Esophagus muscularis mucosa (tissue), 4 donors: ENCODE results near the gene ZBTB4. TPM values are rescaled to one million over a fixed set of nuclear protein-coding genes. Genes with fewer than 3 reads are reported as not detected.

Experiments used
- DNase-seq: peaks from one replicate; pipeline ENCODE4 v3.0.0-alpha.2; 2017; ENCODE audit errors: extremely low spot score
- H3K27ac ChIP-seq, 4 donors: fragments of 200-600 bp; sonication (generic); replicated peaks in 1 of 4; 1 replicate in 3 of 4; 2 replicates in 1 of 4; pipeline ENCODE4 v1.5.1; 2016 to 2019; ENCODE audit warnings: mild to moderate bottlenecking in 1 of 4
- H3K27me3 ChIP-seq, 4 donors: fragments of 200-600 bp; sonication (generic); one replicate each; pipeline versions ENCODE4 v1.5.1 to v1.6.0; 2016 to 2019
- H3K36me3 ChIP-seq, 4 donors: fragments of 200-600 bp; sonication (generic); one replicate each; pipeline ENCODE4 v1.5.1; 2016 to 2019
- H3K4me1 ChIP-seq, 4 donors: fragments of 200-600 bp; sonication (generic); one replicate each; pipeline ENCODE4 v1.5.1; 2016 to 2019
- H3K4me3 ChIP-seq, 4 donors: fragments of 200-600 bp; sonication (generic); 1 replicate in 2 of 4; 2 replicates in 2 of 4; pipeline ENCODE4 v1.5.1; 2016 to 2019; ENCODE audit warnings: mild to moderate bottlenecking in 4 of 4, moderate library complexity in 1 of 4
- H3K9me3 ChIP-seq, 4 donors: fragments of 200-600 bp; sonication (generic); 1 replicate in 3 of 4; 2 replicates in 1 of 4; pipeline ENCODE4 v1.5.1; 2016 to 2019
- CTCF ChIP-seq, 3 experiments: fragments of 200-600 bp in 2 of 3; fragments of 450-650 bp in 1 of 3; sonication (generic) in 2 of 3; IDR thresholded peaks; one replicate each; pipeline ENCODE4 v1.5.1; 2017 to 2019; ENCODE audit warnings: antibody characterized with exemption in 3 of 3, mild to moderate bottlenecking in 2 of 3, moderate library complexity in 1 of 3
- EP300 ChIP-seq: sonication (generic); formaldehyde crosslinking; IDR thresholded peaks from one replicate; pipeline ENCODE4 v1.6.1; 2017; ENCODE audit warnings: antibody characterized with exemption
- POLR2A ChIP-seq: fragments of 450-650 bp; IDR thresholded peaks from one replicate; pipeline ENCODE4 v1.6.1; 2017; ENCODE audit warnings: antibody characterized with exemption, moderate library complexity, mild to moderate bottlenecking, low read depth
- POLR2AphosphoS5 ChIP-seq, 2 donors: sonication (generic); formaldehyde crosslinking; IDR thresholded peaks; one replicate each; pipeline ENCODE4 v1.6.1; 2017; ENCODE audit warnings: antibody characterized with exemption in 2 of 2
- WGBS: methylation state at CpG from one replicate; pipeline ENCODE4 v1.1.5; 2018; 5-methylcytosine and 5-hydroxymethylcytosine counted together
- intact Hi-C: fragments of 100-400 bp; cut with DNase I; formaldehyde crosslinking; loops from one replicate; pipeline ENCODE4 v1.15.1; 2023
- total RNA-seq, 4 donors: library from RNA; depleted of rRNA; stranded (reverse); fragments of >200 nt; gene quantifications; one replicate each; pipeline versions ENCODE4 v1.1.0 to v1.2.1, GENCODE V29; 2016

Gene ZBTB4
- total RNA-seq, 4 donors from 2014 or later, result 57.5 to 113 (median 87.7) TPM

GRCh38 chr17:7410634-7411426, 68.6 kb downstream of the ZBTB4 start:
- Histone ChIP-seq H3K36me3 (peaks cover 0 to 52% (median 25%) of the 10 kb centered on the region in 4 donors), H3K9me3 (no peaks in the 10 kb centered on the region), H3K4me1 (peaks cover 2 to 24% (median 11%) of the 10 kb centered on the region in 4 donors), H3K27me3 (no peaks in the 10 kb centered on the region), H3K27ac (no peak overlapping the region), H3K4me3 (no peak overlapping the region)
- DNase-seq, result no peak
- intact Hi-C loops, result no loop called here
- WGBS, result 90% methylated on average over 25 of the region's 25 CpGs
- no peak for TF ChIP-seq POLR2AphosphoS5 (IDR thresholded peaks at IDR 0.05)
- no peak for TF ChIP-seq POLR2A
- no peak for TF ChIP-seq CTCF (IDR thresholded peaks at IDR 0.05)
- TF ChIP-seq EP300, result no peak

GRCh38 chr17:7409716-7410115, 69.7 kb downstream of the ZBTB4 start:
- 90% methylated on average over 6 of the region's 6 CpGs for WGBS
- TF ChIP-seq POLR2A, result no peak
- no peak for TF ChIP-seq POLR2AphosphoS5 (IDR thresholded peaks at IDR 0.05)
- TF ChIP-seq CTCF (IDR thresholded peaks at IDR 0.05), result no peak
- TF ChIP-seq EP300, result no peak
- Histone ChIP-seq H3K4me1 (peaks cover 4 to 34% (median 21%) of the 10 kb centered on the region in 4 donors), H3K36me3 (peaks cover 0 to 41% (median 19%) of the 10 kb centered on the region in 4 donors), H3K4me3 (no peak overlapping the region), H3K9me3 (no peaks in the 10 kb centered on the region), H3K27ac (no peak overlapping the region), H3K27me3 (no peaks in the 10 kb centered on the region)
- intact Hi-C loops, result no loop called here
- no peak for DNase-seq

Other genes starting within 250 kb of the ZBTB4 start
- gene DVL2, start 245.1 kb downstream of the ZBTB4 start, total RNA-seq, result 10 to 100 TPM; 34.5 to 55.5 (median 43.7) TPM
- 10 to 100 TPM; 21.6 to 38.1 (median 24.8) TPM for gene PHF23, start 240.2 kb downstream of the ZBTB4 start, total RNA-seq
- gene GABARAP, start 237.2 kb downstream of the ZBTB4 start, total RNA-seq, result 100 to 1,000 TPM; 360 to 524 (median 408) TPM
- gene CTDNEP1, start 227.9 kb downstream of the ZBTB4 start, total RNA-seq, result 10 to 100 TPM; 41.5 to 66.5 (median 46.6) TPM
- 10 to 100 TPM; 24.9 to 33.3 (median 27.8) TPM for gene ELP5, start 227.4 kb downstream of the ZBTB4 start, total RNA-seq
- 1 to 10 TPM; 1.7 to 3.4 (median 2.1) TPM for gene CLDN7, start 217.2 kb downstream of the ZBTB4 start, total RNA-seq
- 100 to 1,000 TPM; 144 to 197 (median 157) TPM for gene SLC2A4, start 197.9 kb downstream of the ZBTB4 start, total RNA-seq
- gene YBX2, start 185.0 kb downstream of the ZBTB4 start, total RNA-seq, result 1 to 10 TPM; 3.6 to 8.7 (median 4.4) TPM
- 100 to 1,000 TPM; 145 to 214 (median 204) TPM for gene EIF5A, start 172.0 kb downstream of the ZBTB4 start, total RNA-seq
- 100 to 1,000 TPM in 1 of 4 donors, 10 to 100 TPM in 3; 89.6 to 112 (median 90.2) TPM for gene GPS2, start 164.3 kb downstream of the ZBTB4 start, total RNA-seq
- 10 to 100 TPM; 13.9 to 27.0 (median 20.6) TPM for gene NEURL4, start 150.3 kb downstream of the ZBTB4 start, total RNA-seq
- 10 to 100 TPM in 1 of 4 donors, 1 to 10 TPM in 3; 2.1 to 11.4 (median 4.6) TPM for gene ACAP1, start 143.1 kb downstream of the ZBTB4 start, total RNA-seq
- gene KCTD11, start 127.5 kb downstream of the ZBTB4 start, total RNA-seq, result 10 to 100 TPM in 2 of 4 donors, 1 to 10 TPM in 2; 9.1 to 18.2 (median 13.3) TPM
- under 1 TPM in 1 of 4 donors, not detected in 3; 0.42 TPM for gene TMEM95, start 124.5 kb downstream of the ZBTB4 start, total RNA-seq
- gene TNK1, start 98.5 kb downstream of the ZBTB4 start, total RNA-seq, result 1 to 10 TPM; 2.9 to 7.5 (median 5.6) TPM
- gene PLSCR3, start 85.1 kb downstream of the ZBTB4 start, total RNA-seq, result 10 to 100 TPM; 17.7 to 39.9 (median 24.3) TPM
- gene TMEM256, start 75.5 kb downstream of the ZBTB4 start, total RNA-seq, result 100 to 1,000 TPM in 1 of 4 donors, 10 to 100 TPM in 3; 59.6 to 121 (median 74.7) TPM
- 10 to 100 TPM; 12.0 to 30.2 (median 19.0) TPM for gene NLGN2, start 71.8 kb downstream of the ZBTB4 start, total RNA-seq
- gene SPEM1, start 59.3 kb downstream of the ZBTB4 start, total RNA-seq, result not detected
- not detected for gene SPEM2, start 54.0 kb downstream of the ZBTB4 start, total RNA-seq
- not detected for gene SPEM3, start 50.8 kb downstream of the ZBTB4 start, total RNA-seq
- 1 to 10 TPM; 1.2 to 6.1 (median 3.5) TPM for gene TMEM102, start 44.2 kb downstream of the ZBTB4 start, total RNA-seq
- 1 to 10 TPM in 2 of 4 donors, under 1 TPM in 1, not detected in 1; 0.50 to 1.9 (median 1.3) TPM for gene FGF11, start 40.1 kb downstream of the ZBTB4 start, total RNA-seq
- gene CHRNB1, start 34.6 kb downstream of the ZBTB4 start, total RNA-seq, result 10 to 100 TPM in 1 of 4 donors, 1 to 10 TPM in 3; 5.0 to 12.8 (median 8.1) TPM
- not detected for gene SLC35G6, start 1.8 kb upstream of the ZBTB4 start, total RNA-seq
- gene POLR2A, start 4.7 kb upstream of the ZBTB4 start, total RNA-seq, result 10 to 100 TPM; 29.5 to 66.4 (median 46.9) TPM
- gene TNFSF12, start 69.4 kb upstream of the ZBTB4 start, total RNA-seq, result 100 to 1,000 TPM; 102 to 136 (median 122) TPM
- 10 to 100 TPM; 13.4 to 25.8 (median 22.4) TPM for gene TNFSF13, start 79.1 kb upstream of the ZBTB4 start, total RNA-seq
- 10 to 100 TPM; 54.0 to 79.1 (median 72.4) TPM for gene SENP3, start 82.3 kb upstream of the ZBTB4 start, total RNA-seq
- 10 to 100 TPM; 34.5 to 70.7 (median 44.7) TPM for gene CD68, start 100.0 kb upstream of the ZBTB4 start, total RNA-seq
- gene MPDU1, start 104.2 kb upstream of the ZBTB4 start, total RNA-seq, result 10 to 100 TPM; 26.0 to 50.4 (median 31.5) TPM
- 10 to 100 TPM in 2 of 4 donors, 1 to 10 TPM in 2; 2.9 to 14.6 (median 10.9) TPM for gene SOX15, start 110.5 kb upstream of the ZBTB4 start, total RNA-seq
- 10 to 100 TPM; 38.2 to 65.8 (median 50.2) TPM for gene FXR2, start 135.3 kb upstream of the ZBTB4 start, total RNA-seq
- gene SAT2, start 148.2 kb upstream of the ZBTB4 start, total RNA-seq, result 10 to 100 TPM; 54.0 to 71.4 (median 64.2) TPM
- gene SHBG, start 150.5 kb upstream of the ZBTB4 start, total RNA-seq, result under 1 TPM in 1 of 4 donors, not detected in 3; 0.83 TPM
- gene ATP1B2, start 171.3 kb upstream of the ZBTB4 start, total RNA-seq, result 1 to 10 TPM; 1.6 to 2.9 (median 2.2) TPM
- gene TP53, start 207.9 kb upstream of the ZBTB4 start, total RNA-seq, result 10 to 100 TPM; 14.9 to 18.3 (median 16.1) TPM
- gene WRAP53, start 208.8 kb upstream of the ZBTB4 start, total RNA-seq, result 1 to 10 TPM; 3.3 to 6.4 (median 3.8) TPM
- under 1 TPM; 0.17 to 0.42 (median 0.33) TPM for gene EFNB3, start 225.6 kb upstream of the ZBTB4 start, total RNA-seq
- gene DNAH2, start 238.1 kb upstream of the ZBTB4 start, total RNA-seq, result under 1 TPM; under 0.01 to 0.17 (median 0.06) TPM